ENCODE measurements around the gene FOXL3. TPM values are rescaled to one million over a fixed set of nuclear protein-coding genes. Genes with fewer than 3 reads are reported as not detected.
"Not testable (repeated sequence)": the region's sequence is repeated elsewhere in the genome, so short reads cannot be mapped to it uniquely, and the experiment has no call there.

The FOXL3 gene
- total RNA-seq, 3 donors from 2014 or later, result not detected

- peaks cover 6 to 63% of the 10 kb centered on the region in 2 donors for H3K27me3 ChIP-seq
- peak in 1 of 2 donors; percentile 24 for DNase-seq (ENCODE audit: low spot score in 2 of 2)
- no peak overlapping the region for H3K4me3 ChIP-seq
- no peaks in the 10 kb centered on the region for H3K9me3 ChIP-seq
- no peaks in the 10 kb centered on the region for H3K4me1 ChIP-seq
- H3K27ac ChIP-seq, result no peak overlapping the region
- TF ChIP-seq CTCF (IDR thresholded peaks at IDR 0.05) (no peak), POLR2A (IDR thresholded peaks at IDR 0.05) (no peak), POLR2AphosphoS5 (IDR thresholded peaks at IDR 0.05) (no peak)
- no peaks in the 10 kb centered on the region for H3K36me3 ChIP-seq
- intact Hi-C loops (cut with DNase I; ENCODE audit: low total_unique reads), result no loop called here
These were observed 4.6 kb downstream of the FOXL3 start for GRCh38 chr7:294440-295154.

GRCh38 chr7:295155-296154 lies 5.5 kb downstream of the FOXL3 start:
- H3K27ac ChIP-seq, result no peak overlapping the region
- H3K4me1 ChIP-seq, result no peaks in the 10 kb centered on the region
- no peak for TF ChIP-seq POLR2A (IDR thresholded peaks at IDR 0.05)
- TF ChIP-seq POLR2AphosphoS5 (IDR thresholded peaks at IDR 0.05), result no peak
- TF ChIP-seq CTCF (IDR thresholded peaks at IDR 0.05), result no peak
- H3K36me3 ChIP-seq, result no peaks in the 10 kb centered on the region
- no peaks in the 10 kb centered on the region for H3K9me3 ChIP-seq
- peaks cover 3 to 54% of the 10 kb centered on the region in 2 donors for H3K27me3 ChIP-seq
- peak in 1 of 2 donors; percentile 36 for DNase-seq (ENCODE audit: low spot score in 2 of 2)
- no peak overlapping the region for H3K4me3 ChIP-seq
- intact Hi-C loops (cut with DNase I; ENCODE audit: low total_unique reads), result no loop called here

GRCh38 chr7:296373-296945 lies 6.5 kb downstream of the FOXL3 start:
- Histone ChIP-seq H3K4me1 (no peaks in the 10 kb centered on the region), H3K27me3 (peaks cover 0 to 46% of the 10 kb centered on the region in 2 donors), H3K27ac (no peak overlapping the region), H3K4me3 (no peak overlapping the region), H3K36me3 (no peaks in the 10 kb centered on the region), H3K9me3 (no peaks in the 10 kb centered on the region)
- intact Hi-C loops (cut with DNase I; ENCODE audit: low total_unique reads), result no loop called here
- TF ChIP-seq POLR2AphosphoS5 (IDR thresholded peaks at IDR 0.05) (no peak), CTCF (IDR thresholded peaks at IDR 0.05) (no peak), POLR2A (IDR thresholded peaks at IDR 0.05) (no peak)
- peak in 1 of 2 donors; percentile 35 for DNase-seq (ENCODE audit: low spot score in 2 of 2)

- H3K4me3 ChIP-seq; intact Hi-C loops (cut with DNase I; ENCODE audit: low total_unique reads); H3K36me3 ChIP-seq; H3K4me1 ChIP-seq; H3K27ac ChIP-seq; H3K9me3 ChIP-seq: not testable (repeated sequence)
- peak in 1 of 2 donors; percentile 36 for DNase-seq (ENCODE audit: low spot score in 2 of 2)
- H3K27me3 ChIP-seq, result peaks cover 0 to 39% of the 10 kb centered on the region in 2 donors
These were observed 7.2 kb downstream of the FOXL3 start for GRCh38 chr7:297141-297540.

GRCh38 chr7:297611-298374 lies 7.8 kb downstream of the FOXL3 start:
- peak in 1 of 2 donors; percentile 50 for DNase-seq (ENCODE audit: low spot score in 2 of 2)
- TF ChIP-seq POLR2AphosphoS5 (IDR thresholded peaks at IDR 0.05) (no peak), POLR2A (IDR thresholded peaks at IDR 0.05) (no peak)
- H3K9me3 ChIP-seq, result no peaks in the 10 kb centered on the region
- no peak overlapping the region for H3K27ac ChIP-seq
- peaks cover 0 to 33% of the 10 kb centered on the region in 2 donors for H3K27me3 ChIP-seq
- intact Hi-C loops (cut with DNase I; ENCODE audit: low total_unique reads), result no loop called here
- no peak overlapping the region for H3K4me3 ChIP-seq
- no peaks in the 10 kb centered on the region for H3K36me3 ChIP-seq
- H3K4me1 ChIP-seq, result no peaks in the 10 kb centered on the region

Measured in breast epithelium (tissue), 4 donors.